ENCODE data around the gene APOC3.
"Not testable (repeated sequence)": the region's sequence is repeated elsewhere in the genome, so short reads cannot be mapped to it uniquely, and the experiment has no call there.

Gene APOC3

DNA sequence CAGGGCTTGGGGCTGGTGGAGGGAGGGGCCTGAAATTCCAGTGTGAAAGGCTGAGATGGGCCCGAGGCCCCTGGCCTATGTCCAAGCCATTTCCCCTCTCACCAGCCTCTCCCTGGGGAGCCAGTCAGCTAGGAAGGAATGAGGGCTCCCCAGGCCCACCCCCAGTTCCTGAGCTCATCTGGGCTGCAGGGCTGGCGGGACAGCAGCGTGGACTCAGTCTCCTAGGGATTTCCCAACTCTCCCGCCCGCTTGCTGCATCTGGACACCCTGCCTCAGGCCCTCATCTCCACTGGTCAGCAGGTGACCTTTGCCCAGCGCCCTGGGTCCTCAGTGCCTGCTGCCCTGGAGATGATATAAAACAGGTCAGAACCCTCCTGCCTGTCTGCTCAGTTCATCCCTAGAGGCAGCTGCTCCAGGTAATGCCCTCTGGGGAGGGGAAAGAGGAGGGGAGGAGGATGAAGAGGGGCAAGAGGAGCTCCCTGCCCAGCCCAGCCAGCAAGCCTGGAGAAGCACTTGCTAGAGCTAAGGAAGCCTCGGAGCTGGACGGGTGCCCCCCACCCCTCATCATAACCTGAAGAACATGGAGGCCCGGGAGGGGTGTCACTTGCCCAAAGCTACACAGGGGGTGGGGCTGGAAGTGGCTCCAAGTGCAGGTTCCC is at the start of gene APOC3:
APOC3 (plus strand) TSS at position 383 of the 659 bp plus-strand sequence. CDS start 676 bp downstream, outside the sequence.
- no peak for DNase-seq

- DNase-seq: no peak
Observed at GRCh38 chr11:116782728-116783127, 47.0 kb upstream of the APOC3 start.

DNA sequence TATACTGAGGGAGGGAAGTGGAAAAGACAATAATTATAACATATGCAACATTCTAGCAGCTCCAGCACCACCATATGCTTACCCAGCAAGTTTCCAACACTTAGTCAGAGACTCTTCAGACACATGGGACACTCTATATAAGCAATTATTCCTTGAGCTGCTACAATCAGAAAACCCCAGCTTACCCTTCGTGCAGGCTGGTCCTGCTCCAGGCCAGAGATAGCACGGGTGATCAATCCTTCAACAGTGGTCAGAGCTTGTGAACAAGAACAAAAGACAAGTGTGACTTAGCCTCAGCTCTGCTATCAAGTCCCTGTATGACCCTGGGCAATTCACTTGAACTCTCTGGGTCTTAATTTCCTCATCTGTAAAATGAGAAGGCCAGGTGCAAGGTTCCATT is 43.4 kb upstream of the APOC3 start:
- no peak for DNase-seq

DNA sequence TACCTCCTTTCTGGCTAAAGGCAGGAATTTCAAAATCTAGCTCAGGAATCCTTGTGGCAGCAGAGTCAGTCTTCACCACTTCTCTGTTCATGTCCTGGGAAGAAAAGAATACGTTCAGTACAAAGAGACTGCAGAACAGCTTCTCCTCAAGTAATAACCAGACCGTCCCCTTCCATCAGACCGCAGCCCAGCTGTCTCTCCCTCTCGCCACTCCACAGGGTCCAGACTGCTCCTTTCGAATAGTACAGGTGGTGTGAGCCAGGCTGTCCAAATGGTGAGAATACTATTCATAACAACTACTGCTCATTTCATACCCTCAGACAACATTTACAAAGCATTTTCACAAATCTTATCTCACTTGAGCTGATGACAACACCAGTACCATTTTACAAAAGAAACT is 42.7 kb upstream of the APOC3 start:
- no peak for DNase-seq

GRCh38 chr11:116787436-116787785 is 42.3 kb upstream of the APOC3 start:
- DNase-seq: no peak

DNA sequence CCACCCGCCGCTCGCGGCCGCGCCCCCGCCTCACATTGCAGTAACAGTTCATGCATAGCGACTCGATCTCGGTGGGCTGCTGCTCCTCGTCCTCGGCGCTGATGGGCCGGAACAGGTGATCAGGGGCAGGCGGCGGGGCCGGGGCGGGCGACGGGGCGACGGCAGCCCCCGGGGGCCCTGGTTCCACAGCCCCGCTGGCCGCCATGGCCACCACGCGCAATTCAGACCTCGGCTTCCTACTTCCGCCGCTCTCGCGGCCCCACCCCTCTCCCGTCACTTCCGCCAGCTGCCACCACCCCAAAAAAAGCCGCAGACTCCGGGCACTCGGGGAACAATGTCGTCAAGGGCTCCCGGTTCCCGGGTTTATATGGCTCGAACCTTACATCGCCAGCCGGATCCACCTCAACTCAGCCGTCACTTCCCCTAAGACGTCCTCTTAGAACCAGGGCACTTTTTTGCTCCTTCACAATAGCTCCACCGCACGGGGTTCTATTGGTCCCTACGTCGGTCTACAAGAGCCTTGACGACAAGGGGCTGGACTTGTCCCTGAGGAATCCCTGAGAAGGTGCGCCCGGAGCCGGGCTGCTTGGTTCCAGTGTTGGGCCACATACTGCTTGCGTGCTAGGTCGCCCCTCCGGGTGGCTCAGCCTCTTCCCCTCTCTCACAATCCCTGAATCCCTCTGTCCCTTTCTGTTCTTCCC is 41.8 kb upstream of the APOC3 start, which contains the start of gene ZPR1:
ZPR1 (minus strand) TSS at position 238 of the 701 bp plus-strand sequence; CDS start at position 205, 33 bp downstream.
- peak; percentile 73 to 89 (median 81) for DNase-seq

DNA sequence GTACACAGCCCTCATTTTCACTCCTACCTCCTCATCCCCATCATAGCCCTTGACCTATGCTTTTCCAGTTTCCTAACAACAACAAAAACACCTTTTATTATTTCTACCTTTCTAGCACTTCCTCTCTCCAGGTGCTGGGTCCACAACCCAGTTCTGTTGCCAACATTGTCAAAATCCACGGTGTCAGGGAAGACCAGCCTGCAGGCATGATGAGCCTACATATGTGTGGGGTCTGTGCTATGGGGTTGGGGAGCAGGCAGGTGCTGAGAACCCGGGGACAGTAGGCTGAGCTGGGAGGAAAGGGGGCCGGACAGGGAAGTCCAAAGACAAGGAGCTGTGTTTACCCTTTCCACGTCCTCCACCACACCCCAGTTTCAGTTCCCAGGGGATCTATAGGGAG is 41.2 kb upstream of the APOC3 start:
- no peak for DNase-seq

- DNase-seq: no peak
Observed at GRCh38 chr11:116788975-116789374, 40.7 kb upstream of the APOC3 start.

GRCh38 chr11:116790167-116791001 is 39.3 kb upstream of the APOC3 start:
- no peak for DNase-seq

GRCh38 chr11:116791002-116791812 is 38.5 kb upstream of the APOC3 start:
- DNase-seq: peak; percentile 27 to 78 (median 66)

- DNase-seq: no peak
Observed at GRCh38 chr11:116791813-116792143, 37.9 kb upstream of the APOC3 start, which contains the start of gene APOA5. APOA5 (minus strand) TSS chr11:116791879; CDS start chr11:116791860, 19 bp downstream.

- no peak for DNase-seq
Observed at GRCh38 chr11:116792144-116792868, 37.4 kb upstream of the APOC3 start.

DNA sequence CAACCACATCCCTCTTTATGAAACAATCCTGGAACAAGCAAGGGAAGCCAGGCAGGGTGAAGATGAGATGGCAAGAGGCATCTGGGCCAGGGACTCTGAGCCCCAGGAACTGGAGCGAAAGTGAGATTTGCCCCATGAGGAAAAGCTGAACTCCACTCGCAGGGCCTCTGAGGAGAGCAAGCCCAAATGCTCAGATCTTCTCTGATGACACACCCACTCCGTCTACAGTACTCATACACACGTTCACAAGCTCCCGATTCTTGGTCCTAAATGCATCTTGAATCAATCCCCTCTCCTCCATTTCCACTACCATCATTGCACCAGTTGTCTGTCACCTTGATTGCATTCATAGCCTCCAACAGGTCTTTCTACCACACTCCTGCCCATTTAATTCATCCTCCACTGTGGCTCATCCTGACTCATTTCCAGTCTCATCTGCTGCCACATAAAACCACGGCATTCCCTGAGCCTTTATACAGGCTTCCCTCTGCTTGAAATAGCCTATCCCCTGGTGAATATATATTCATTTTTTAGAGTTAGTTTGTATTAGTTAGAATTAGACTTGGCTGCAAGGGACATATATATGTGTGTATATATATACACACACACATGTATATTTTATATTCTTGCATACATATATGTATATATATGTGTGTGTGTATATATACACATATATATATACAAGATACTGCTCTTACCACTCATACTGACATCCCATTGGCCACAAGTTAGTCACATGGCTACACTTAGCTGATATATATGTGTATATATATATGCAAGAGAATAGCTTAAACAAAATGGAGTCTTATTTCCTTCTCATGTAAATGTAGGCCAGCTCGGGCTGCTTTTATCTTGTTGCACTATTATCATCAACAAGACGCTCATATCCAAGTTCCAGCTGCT is 36.6 kb upstream of the APOC3 start:
- no peak for DNase-seq

GRCh38 chr11:116793772-116794097 is 36.0 kb upstream of the APOC3 start:
- no peak for DNase-seq

GRCh38 chr11:116794851-116795250 is 34.9 kb upstream of the APOC3 start:
- no peak for DNase-seq

DNA sequence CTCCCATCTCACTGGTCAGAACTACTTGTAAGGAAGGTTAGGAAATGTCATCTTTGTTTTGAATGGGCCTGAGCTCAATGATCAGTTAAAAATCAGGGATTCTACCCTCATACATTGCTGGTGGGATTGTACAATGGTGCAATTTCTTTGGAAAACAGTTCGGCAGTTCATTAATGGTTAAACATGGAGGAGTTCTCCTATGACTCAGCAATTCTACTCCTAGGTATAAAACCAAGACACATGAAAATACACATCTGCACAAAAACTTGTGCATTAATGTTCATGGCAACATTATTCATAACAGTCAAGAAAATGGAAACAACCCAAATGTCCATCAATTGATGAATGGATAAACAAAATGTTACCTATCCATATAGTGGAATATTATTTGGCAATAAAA is 33.2 kb upstream of the APOC3 start:
- DNase-seq: no peak

DNA sequence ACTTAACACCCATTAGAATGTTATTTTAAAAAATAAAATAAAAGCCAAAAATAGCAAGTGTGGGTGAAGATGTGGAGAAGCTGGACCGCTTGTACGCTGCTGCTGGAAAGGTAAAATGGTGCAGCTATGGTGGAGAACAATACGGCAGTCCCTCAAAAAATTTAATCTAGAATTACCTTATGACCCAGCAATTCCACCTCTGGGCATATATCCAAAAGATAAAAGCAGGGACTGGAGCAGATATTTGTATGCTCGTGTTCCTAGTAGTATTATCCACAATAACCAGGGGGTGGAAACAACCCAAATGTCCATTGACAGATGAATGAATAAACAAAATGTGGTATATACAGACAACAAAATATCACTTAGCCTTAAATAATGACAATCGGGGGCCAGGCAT is 31.9 kb upstream of the APOC3 start:
- DNase-seq: no peak

- DNase-seq: no peak
Observed at GRCh38 chr11:116798368-116798767, 31.3 kb upstream of the APOC3 start.

GRCh38 chr11:116800610-116801009 is 29.1 kb upstream of the APOC3 start:
- DNase-seq: no peak

DNA sequence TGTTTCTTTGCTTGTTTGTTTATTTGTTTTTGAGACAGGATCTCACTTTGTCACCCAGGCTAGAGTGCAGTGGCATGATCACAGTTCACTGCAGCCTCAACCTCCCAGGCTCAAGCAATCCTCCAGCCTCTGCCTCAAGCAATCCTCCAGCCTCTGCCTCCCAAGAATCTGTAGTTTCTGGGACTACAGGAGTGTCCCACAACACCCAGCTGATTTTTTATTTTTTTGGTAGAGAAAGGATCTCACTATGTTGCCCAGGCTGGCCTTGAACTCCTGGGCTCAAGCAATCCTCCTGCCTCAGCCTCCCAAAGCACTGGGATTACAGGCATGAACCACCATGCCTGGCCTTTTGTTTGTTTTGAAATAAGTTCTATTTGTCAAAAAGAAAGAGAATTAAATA is 28.0 kb upstream of the APOC3 start:
- not testable (repeated sequence) for DNase-seq

DNA sequence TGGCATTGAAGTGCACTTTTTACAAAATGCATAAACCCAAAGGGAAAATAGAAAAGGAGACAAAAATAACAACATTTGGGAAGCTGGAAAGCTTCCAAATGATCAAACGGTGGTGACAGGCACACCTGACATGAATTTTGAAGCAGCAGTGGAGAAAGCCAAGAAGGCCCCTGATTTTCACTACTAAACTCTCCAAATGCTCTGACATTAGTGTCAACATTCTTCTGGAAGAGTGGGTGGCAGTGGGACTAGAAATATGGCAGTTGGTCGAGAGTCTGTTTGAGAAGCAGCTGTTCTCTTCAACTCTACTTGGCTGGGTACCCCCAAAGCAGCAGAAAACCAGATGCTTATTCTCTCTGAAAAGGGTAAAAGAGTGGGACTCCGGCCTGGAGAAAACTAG is 25.7 kb upstream of the APOC3 start:
- DNase-seq: no peak
